ENCODE results near the gene LAGE3.

- no peak for TF ChIP-seq POLR2A (IDR thresholded peaks at IDR 0.05)
- no peak for TF ChIP-seq CTCF (IDR thresholded peaks at IDR 0.05)
Observed at GRCh38 chrX:154448484-154448883, 30.6 kb downstream of the LAGE3 start.
